LoVo (cell line): Measurements from ENCODE around the gene RSPRY1.
"Not testable (repeated sequence)": the region's sequence is repeated elsewhere in the genome, so short reads cannot be mapped to it uniquely, and the experiment has no call there.

Experiments
- DNase-seq: peaks from one replicate; pipeline ENCODE4 v3.0.0-alpha.2; 2016; ENCODE audit warnings: low spot score

RSPRY1 gene

DNA sequence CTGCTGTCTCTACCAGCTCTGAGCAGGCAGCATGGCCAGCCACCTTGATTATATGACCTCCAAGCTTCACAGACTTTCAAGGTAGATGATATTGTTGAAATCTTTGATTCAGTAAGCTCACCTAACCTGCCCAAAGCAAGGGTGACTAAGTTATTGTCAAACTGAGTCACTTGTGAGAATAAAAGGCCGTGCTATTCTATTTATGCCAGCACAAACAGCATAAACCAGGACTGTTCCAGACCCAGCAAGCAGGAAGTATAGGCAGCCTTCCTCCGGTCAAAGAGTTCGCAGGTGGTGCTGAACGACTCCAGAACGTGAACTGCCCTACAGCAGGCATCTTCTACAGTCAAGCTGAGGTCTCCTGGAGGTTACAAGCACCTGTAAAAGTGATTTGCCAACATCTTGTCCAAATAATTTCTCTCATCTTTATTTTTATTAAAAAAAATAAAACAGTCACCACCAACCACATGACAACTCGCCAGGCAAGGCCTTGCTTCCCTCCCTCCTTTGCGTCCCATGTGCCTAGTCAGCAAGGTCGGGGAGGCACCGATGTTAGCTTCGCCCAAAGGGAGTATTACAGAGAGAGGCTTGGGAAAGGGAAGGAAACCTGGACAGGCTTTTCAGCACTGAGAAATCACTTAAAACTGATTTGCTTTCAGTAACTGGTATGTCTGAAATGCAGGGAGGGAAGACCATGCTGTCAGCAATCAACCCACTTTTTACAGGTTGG lies 69.7 kb downstream of the RSPRY1 start:
- DNase-seq = no peak

DNA sequence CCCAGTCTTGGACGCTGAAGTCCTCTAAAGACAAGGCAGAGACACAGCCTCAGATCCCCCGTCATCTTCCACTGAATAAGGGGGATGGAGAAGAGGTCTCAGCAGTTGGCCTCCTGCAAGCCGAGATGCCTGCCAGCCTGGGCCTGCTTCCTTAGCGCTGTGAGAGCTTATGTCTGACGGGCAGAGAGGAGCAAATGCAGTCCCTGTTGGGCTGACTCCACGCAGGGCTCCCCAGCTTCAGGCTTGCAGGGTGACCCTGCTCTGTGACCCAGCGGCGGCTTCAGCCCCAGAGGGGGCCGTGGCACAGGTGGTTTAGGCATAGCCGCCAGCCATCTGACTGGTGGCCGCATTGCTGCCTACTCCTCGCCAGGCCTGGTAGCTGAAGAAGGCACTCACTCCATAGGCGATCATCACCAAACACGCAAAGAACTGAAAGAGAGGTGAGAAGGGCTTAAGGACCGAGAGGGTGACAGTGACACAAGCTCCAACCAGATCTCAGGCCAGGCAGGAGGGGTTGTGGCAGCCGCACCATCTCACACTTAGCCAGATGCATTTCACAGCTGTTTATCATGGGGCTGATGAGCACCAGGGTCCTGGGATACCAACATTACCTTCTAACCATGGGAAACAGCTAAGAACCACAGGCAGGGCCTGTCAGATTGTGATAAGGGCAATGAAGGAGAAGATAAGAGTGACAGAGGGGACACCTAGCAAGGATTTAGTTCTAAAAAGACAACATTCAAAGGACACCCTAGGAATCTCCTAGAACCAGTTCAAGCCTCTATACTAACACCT lies 70.7 kb downstream of the RSPRY1 start:
- DNase-seq = no peak

DNA sequence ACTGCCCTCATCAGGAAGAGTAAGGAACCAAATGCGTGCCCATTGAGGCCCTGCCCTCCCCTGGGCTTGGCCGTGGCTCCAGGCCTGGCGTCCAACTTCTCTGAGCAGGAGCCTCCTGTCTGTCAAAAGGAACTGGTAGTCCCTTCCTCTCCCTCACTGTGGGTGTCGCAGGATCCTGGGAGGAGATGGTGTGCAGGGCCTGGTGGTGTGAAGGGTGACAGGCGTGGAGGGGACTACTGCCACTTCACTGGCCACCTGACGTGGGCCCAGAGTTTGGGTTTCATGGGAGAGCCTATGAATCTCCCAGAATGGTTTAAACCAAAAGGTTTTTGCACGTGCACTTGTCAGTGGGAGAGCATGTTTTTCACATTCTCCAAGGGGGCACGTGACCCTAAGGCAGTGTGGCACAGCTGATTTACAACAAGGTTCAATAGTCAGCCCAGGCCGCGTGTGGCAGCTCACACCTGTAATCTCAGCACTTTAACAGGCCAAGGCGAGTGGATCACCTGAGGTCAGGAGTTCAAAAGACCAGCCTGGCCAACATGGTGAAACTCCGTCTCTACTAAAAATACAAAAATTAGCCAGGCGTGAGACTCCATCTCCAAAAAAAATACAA lies 71.4 kb downstream of the RSPRY1 start:
- DNase-seq = no peak

DNA sequence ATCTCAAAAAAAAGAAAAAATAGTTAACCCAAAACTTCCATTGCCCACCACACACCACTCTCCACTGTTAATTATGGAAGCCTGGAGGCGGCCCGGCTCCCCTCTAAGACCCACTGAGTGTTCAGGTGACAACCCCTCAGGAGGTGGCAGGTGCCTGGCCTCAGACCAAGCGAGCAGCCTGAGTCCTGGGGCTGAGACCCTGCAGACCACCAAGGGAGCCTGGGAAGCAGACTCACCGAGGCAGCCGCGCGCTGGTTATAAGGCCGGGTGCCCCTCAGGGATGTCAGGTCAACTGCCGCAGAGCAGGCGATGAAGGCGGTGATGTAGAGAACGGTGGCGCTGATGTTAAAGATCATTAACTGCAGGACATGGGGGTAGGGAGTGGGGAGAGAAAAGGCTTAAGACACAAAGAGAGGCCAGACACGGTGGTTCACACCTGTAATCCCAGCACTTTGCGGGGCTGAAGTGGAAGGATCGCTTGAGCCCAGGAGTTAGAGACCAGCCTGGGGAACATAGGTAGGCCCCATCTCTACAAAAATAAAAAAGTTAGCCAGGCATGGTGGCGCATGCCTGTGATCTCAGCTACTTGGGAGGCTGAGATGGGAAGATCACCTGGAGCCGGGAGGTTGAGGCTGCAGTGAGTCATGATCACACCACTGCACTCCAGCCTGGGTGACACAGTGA lies 72.2 kb downstream of the RSPRY1 start:
- DNase-seq = no peak

DNA sequence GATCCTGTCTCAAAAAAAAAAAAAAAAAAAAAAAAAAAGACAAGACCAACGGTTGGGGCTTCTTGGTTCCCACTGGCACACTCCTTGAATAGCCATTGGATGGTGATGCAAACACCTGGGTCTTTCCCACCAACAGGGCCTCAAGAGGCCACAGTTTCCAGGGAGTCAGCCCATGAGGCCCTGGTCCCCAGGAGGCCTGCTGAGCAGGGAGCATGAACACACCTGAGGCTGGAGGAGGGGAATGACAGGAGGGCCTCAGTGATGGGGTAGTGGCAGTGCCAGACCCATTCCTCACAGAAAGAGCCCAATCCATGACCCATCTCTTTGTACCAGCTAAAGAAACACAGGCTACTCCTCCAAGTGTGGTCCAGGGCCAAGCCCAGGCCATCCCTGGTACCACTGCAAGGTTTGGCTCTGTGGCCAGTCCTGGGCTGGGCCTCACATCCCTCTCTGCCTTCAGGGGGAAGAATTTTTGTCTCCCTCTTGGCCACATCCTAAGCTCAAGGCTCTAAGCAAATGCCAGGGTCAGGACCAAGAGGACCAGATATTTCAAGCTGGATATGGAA lies 72.9 kb downstream of the RSPRY1 start:
- DNase-seq = no peak

DNA sequence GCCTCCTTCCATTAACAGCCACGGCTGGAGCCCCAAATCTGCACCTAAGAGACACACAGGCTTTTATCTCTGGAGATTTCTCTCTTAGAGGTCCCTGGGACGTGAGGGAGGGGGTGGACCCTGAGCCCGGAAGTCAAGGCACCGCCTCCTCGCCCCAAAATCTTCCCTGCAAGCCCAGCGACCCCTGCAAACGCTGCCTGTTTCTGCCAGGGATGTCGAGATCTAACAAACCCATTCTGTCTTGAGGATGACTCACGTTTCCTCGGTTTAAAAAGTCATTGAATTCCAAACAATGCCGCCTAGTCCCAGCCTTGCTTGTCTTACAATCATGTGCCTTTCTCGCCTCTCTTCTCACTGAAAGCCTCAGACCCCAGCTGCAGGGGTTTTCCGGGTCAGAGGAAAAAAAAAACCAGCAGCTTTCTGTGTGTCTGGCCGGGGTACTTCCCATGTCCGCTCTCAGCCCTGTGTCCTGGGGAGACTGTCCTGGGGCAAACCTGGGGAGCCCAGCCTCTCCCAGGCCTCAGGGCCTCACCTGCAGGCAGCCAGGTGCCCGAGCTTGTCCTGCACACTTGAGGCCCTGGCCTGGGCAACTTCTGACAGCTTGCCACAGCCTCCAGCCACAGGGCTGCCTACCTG lies 74.3 kb downstream of the RSPRY1 start:
- DNase-seq = no peak

DNA sequence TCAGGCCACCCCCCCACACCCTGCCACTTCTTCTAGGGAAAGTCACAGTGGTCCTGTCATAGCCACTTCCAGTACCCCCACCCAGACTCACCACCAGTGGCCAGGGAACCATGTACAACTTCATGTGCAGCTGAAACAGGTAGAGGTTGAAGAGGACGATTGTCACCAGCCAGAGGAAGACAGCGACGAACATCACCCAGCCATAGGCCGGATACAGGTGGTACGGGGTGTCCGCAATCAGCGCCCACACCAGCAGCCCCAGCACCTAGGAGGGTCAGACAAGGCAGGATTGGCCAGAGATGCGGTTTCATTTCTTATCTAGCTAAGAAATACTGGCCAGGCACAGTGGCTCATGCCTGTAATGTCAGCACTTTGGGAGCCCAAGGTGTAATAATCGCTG lies 75.7 kb downstream of the RSPRY1 start:
- no peak for DNase-seq

DNA sequence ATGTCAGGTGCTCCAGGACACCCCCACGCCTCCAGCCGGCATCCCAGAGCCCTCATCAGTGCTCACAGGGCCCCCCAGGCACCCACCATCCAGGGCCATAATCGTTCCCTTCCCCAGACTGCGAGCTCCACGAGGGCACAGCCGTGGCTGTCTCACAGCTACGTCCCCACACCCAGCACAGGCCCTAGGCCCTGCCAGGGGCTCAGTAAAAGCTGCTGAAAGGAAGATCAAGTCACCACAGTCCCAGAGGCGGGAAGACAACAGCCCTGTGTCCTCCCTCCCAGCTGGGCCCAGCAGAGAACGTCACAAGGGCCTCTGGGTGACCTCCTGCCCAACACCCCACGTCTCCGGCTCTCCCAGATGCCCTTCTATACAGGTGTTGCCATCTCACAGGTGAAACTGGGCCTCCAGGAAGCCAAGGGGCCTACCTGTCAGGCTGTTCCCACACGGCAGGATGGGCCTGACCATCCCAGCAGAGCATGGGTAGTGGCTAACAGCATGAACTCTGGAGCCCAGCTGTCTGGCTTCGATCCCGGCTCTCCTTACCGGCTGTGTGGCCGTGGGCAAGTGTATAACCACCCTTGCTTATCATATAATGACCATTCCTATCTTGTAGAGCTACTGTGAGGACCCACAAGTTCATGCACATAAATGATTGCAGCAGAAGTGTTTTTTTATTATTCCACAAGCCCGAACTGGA lies 76.9 kb downstream of the RSPRY1 start:
- DNase-seq = no peak

DNA sequence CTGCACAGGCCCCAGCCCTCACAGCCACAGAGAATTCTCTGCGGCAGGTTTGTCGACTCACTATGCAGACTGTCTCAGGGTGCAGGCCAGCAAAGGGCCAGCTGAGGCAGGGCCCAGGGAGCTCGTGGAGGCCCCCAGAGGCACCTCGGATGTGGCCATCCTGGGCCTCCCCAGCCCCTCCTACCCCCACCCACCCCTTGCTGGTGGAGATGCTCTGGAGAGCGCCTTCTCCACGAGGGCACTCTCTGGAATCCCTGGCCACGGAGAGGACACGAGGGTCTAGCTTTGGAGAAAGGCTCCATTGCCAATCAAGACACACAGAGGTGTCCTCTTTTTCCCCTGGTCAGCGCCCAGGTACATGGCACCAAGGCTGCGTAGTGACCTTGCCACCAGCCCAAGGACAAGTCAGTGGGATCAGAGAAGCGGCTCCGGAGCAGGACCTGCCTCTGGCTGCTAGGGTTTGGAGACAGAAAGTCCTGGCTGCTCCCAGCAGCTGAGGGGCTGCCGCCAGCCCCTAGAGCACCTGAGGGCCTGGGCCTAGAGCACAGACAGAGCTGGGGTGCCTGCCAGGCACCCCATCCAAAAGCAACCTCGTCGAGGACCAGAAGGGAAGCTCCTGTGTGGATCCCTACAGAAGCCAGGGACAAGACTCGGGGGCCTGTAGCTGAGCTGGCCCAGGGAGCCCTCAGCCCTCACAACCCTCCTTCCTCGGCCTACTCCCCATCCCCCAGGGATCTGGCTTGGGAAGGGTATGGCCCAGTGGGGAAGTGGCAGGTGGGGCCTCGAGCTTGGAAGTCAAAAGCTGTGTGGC lies 77.6 kb downstream of the RSPRY1 start:
- no peak for DNase-seq

DNA sequence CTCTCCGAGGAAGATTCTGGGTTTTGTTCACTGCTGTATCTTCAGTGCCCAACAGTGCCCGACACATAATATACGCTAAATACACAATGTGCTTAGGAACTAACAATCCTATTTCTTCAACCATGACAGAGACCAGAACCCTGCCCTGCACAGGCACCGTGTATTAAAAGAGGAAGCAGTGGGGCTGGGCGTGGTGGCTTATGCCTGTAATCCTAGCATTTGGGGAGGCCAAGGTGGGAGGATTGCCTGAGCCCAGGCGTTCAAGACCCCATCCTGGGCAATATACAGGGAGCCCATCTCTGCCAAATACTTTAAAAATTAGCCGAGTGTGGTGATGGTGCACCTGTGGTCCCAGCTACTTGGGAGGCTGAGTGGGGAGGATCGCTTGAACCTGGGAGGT lies 78.3 kb downstream of the RSPRY1 start:
- DNase-seq = no peak

DNA sequence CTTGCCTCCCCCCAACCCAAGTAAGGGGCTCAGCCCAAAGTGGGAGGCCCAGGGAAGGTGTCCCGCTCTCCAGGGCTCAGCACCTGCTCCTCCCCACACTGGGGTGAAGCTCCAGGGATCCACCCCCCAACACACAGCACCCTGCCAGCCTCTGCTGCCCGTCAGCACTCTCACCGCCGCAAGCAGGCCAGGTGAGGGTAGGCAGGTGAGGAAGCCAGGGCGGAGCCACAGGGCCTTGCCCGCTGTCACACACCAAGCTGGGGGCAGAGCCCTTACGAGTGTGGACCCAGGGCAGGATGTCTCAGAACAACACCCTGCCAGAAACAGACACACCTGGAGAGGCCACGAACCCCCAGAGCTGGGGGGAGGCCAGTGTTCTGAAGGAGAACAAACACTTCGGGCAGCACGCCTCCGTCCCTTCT lies 78.8 kb downstream of the RSPRY1 start:
- DNase-seq = no peak

DNA sequence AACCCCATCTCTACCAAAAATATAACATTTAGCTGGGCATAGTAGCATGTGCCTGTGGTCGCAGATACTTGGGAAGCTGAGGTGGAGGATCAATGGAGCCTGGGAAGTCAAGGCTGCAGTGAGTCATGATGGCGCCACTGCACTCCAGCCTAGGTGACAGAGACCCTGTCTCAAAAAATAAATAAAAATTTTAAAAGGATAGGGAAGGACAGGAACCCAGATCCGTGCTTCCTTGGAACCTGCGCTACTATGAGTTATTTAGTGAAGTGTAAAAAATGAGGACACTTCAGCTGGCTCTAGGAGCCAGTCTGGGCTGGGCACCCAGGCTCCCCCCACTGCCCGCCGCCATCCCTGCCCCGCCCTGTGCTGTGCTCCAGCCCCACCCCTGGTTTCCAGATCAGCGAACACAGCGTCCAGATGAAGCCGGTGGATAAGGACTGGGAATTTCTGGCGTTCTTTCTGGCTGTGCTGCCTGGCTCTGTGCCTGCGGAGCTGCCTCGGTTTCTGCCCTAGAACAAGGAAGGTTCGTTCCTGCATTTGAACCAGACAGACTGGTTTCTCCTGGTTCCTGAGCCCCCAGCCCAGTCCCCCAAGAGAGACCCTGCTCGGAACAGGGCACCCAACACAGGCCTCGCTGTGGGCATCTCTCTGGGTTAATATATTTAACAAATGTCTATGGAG lies 79.9 kb downstream of the RSPRY1 start:
- DNase-seq = no peak

DNA sequence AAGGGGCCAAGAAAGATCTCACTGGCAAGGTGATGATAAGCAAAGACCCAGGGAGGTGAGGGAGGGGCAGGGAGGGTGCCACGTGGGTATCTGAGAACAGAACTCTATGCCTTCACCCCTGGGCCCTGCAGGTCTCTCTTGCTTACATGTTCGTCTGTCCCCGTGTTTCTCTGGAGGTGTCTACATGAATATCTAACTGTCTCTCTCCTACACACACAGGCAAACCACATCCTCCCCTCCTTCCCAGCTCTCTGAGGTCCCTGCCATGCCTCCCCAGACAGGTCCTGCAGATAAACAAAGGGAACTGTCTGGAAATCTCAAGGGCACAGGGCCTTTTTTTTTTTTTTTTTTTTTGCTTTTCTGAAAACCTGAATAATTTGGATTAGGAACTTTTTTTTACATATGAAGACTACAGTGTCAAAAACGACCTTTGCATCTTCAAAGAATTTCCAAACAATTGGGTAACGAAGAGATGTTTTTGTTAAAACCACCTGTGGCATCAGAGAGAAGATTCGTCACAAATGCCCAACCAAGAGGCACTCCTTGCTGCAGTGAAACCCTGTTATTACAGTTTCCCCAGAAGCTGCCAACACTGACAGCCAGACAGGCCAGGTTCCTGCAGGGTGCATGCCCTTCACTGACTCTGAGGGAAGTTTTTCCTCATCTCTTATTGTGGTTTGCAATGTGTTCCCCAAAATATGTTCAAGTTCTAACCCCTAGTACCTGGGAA lies 80.6 kb downstream of the RSPRY1 start:
- DNase-seq = no peak

DNA sequence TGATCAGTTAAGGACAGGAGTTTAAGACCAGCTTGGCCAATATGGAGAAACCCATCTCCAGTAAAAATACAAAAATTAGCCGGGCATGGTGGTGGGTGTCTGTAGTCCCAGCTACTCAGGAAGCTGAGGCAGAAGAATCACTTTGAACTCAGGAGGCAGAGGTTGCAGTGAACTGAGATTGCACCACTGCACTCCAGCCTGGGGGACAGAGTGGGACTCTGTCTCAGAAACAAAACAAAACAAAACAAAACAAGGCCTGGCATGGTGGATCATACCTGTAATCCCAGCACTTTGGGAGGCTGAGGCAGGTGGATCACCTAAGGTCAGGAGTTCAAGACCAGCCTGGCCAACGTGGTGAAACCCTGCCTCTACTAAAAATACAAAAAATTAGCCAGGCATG lies 81.2 kb downstream of the RSPRY1 start:
- not testable (repeated sequence) for DNase-seq

DNA sequence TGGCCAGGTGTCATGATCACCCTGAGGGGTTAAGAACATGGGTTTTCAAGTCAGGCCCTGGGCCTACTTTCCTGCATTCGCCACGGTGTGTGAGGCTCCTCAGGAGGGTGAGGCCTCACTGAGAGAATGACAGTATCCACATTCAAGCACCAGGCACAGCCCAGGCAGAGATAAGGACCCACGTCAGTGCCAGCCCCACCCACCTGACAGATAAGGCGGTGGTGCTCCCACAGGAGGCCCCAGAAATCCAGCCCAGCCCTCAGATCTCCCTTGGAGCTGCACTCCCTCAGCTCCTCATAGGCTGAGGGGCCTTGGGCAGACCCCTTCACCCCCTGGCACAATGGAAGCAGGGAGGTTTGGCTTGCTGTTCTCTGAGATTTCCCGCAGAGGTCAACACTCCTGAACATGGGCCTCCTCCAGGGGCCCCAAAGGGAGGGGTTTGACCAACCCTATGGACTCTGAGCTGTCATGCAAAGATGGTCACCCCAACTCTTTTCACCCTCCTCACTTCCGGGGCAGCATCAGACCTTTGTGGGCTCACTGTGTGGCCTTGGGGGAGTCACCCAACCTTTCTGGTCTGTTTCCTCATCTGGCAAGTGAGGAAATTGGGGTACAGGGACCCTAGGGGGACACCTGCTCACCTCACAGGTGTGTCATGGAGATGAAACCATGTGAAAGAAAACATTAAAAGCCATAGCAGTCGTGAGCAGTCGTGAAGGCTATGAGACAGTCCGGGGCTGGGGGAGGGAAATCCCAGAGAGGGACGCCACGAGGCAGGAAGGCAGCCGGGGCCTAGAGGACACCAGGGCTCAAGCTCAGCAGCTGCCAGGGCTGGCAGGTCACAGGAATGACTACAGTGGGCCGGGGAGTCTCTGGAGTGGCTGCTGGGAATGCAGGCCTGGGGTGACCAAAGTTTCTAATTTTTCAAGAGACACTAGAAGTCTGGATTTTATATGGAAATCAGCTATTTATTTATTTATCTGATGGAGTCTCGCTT lies 83.0 kb downstream of the RSPRY1 start:
- peak; percentile 75 for DNase-seq

DNA sequence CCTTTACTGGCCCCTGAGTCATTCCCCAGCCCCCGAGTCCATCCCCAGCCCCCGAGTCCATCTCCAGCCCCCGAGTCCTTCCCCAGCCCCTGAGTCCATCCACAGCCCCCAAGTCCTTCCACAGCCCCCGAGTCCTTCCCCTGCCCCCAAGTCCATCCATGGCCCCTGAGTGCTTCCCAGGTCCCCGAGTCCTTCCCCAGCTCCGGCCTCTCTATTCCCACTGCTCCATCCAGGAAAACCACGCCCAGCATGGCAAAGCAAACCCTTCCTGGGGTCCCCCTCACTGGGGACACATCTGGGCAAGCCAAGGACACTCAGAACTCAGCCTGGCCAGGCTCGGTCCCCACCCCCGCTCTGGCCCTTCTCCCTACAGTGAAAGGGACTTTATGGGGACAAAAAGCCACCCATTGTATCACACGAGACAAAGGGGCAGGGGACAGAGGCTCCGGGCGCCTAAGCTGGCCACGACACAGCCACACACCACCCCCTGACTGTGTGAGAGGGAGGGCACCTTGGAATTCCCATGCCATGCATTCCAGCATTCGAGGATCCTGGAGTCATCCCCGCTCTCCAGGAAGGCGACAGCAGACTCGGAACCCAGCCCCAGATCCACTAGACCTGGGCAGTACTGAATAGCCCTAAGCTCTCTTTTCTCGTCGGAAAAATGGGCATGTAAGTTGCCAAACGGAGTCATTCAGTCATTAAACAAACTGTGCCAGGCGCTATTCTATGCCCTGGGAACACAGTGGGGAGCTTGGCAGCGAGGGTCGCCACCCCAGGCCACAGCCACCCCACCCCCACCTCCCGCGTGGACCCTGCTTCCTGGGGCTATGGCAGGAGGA lies 84.3 kb downstream of the RSPRY1 start:
- no peak for DNase-seq

DNA sequence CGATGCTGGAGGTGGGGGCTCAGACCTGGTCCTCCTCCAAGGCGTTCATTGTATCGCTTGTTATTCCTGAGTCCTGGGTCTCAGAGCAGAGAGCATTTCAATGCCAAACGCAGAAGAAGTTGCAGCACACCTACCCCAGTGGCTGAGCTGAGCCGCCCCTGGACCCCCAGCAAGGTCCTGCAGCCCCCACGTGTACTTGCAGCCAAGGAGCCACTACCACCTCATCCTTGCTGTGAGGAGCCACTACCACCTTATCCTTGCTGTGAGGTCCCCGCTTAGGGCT lies 84.9 kb downstream of the RSPRY1 start:
- DNase-seq = no peak
